Measurements from ENCODE around the gene AUTS2.

Gene AUTS2

DNA sequence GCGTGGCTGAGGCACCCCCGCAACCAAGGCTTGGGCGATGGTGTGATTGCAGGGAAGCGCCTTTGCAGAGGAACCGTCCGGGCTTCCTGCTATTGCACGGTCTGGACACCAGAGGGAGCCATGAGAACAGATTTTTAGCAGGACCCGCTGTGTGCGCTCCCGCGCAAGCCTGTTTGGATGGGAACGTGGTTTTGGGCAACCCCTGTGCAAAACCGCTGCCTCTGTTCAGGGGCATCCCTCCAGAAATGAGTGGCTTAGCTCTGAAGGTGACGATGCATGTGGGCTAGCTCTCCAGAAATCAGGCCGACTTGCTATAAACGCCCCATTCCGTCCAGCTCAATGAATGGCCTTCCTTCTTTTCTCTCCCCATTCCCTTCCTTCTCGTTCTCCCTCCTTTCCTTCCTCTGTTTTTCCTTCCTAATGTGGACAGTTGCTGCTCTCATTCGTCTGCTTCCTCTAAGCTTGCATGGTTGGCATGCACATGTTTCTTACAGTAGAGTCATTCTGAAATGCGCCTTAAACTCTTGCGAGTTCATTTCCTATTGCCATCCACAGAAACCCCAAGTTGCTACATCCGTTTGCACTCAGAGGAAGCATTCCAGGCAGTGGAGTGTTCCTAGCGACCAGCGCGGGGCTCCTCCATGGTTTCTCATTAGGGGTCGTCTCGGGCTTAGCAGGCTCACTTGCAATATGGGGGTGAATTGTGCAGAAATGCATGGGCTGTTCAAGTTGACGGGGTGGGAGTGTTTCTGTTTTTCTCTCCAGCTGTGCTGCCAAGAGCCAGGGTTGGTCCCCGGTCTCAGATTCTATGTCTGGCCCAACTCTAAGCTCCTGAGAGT lies 1231.2 kb downstream of the AUTS2 start:
- TF ChIP-seq, protein P1, sequence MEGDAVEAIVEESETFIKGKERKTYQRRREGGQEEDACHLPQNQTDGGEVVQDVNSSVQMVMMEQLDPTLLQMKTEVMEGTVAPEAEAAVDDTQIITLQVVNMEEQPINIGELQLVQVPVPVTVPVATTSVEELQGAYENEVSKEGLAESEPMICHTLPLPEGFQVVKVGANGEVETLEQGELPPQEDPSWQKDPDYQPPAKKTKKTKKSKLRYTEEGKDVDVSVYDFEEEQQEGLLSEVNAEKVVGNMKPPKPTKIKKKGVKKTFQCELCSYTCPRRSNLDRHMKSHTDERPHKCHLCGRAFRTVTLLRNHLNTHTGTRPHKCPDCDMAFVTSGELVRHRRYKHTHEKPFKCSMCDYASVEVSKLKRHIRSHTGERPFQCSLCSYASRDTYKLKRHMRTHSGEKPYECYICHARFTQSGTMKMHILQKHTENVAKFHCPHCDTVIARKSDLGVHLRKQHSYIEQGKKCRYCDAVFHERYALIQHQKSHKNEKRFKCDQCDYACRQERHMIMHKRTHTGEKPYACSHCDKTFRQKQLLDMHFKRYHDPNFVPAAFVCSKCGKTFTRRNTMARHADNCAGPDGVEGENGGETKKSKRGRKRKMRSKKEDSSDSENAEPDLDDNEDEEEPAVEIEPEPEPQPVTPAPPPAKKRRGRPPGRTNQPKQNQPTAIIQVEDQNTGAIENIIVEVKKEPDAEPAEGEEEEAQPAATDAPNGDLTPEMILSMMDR (IDR thresholded peaks at IDR 0.05; ENCODE audit: low read depth, low read length) = peak; percentile 88
- peak overlapping the region; percentile 8; the same call in 1 of the 2 replicates for H3K4me3 ChIP-seq (ENCODE audit: low read depth, low read length)

DNA sequence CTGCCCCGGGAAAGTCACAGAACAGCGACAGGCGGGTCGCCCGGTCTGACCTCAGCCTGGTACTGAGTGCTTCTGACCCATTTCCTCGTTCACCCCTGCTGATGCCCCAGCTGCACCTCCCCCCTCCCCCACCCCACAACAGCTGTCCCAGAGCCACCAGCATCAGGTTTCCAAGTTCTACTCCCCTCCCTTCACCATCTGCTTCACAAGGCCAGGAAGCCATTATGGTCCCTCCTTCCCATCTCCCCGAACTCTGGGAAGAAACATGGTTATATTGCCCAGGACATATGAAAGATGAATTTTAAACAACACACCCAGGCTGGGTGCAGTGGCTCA lies 1231.8 kb downstream of the AUTS2 start:
- TF ChIP-seq, protein P1 (IDR thresholded peaks at IDR 0.05; ENCODE audit: low read depth, low read length) = no peak
- H3K4me3 ChIP-seq (ENCODE audit: low read depth, low read length) = no peak overlapping the region

DNA sequence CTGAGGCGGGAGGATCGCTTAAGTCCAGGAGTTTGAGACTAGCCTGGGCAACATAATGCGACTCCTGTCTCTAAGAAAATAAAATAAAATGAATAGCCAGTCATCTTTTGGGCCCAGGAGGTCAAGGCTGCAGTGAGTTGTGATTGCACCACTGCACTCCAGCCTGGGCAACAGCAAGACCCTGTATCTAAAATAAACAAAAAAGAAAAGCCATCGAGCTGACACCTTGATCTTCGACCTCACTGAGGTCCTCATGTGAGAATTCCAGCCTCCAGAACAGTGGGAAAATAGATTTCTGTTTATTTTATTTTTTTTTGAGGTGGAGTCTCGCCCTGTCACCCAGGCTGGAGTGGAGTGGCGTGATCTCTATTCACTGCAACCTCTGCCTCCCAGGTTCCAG lies 1232.2 kb downstream of the AUTS2 start:
- TF ChIP-seq, protein P1 (IDR thresholded peaks at IDR 0.05; ENCODE audit: low read depth, low read length) = no peak
- H3K4me3 ChIP-seq (ENCODE audit: low read depth, low read length) = no peak overlapping the region

DNA sequence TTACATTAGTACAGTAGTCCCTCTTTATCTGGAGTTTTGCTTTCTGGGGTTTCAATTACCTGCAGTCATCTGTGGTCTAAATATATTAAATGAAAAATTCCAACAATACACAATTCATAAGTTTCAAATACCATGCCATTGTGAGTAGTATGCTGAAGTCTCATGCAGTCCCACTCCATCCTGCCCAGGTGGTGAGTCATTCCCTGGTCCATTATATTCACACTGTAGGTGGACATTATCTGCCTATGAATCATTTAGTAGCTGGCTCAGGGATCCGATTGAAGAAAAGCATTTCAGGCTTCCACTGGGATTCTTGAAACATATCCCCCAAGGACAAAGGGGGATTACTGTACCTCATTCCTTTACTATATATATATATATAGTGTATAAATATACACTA lies 1235.5 kb downstream of the AUTS2 start:
- no peak overlapping the region for H3K4me3 ChIP-seq (ENCODE audit: low read depth, low read length)
- TF ChIP-seq, protein P1 (IDR thresholded peaks at IDR 0.05; ENCODE audit: low read depth, low read length) = no peak

DNA sequence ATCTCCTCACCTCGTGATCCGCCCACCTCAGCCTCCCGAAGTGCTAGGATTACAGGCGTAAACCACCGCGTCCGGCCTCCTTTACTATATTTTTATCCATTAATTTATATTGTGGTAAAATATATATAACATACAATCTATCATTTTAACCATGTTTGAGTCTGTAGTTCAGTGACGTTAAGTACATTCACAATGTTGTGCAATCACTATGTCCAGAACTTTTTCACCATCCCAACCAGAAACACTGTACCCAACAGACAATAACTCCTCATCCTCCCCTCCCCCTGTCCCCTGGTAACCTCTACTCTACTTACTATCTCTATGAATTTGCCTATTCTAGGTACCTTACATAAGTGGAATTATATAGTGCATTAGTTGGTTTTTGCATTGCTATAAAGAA lies 1236.1 kb downstream of the AUTS2 start:
- no peak overlapping the region for H3K4me3 ChIP-seq (ENCODE audit: low read depth, low read length)
- TF ChIP-seq, protein P1 (IDR thresholded peaks at IDR 0.05; ENCODE audit: low read depth, low read length) = no peak

DNA sequence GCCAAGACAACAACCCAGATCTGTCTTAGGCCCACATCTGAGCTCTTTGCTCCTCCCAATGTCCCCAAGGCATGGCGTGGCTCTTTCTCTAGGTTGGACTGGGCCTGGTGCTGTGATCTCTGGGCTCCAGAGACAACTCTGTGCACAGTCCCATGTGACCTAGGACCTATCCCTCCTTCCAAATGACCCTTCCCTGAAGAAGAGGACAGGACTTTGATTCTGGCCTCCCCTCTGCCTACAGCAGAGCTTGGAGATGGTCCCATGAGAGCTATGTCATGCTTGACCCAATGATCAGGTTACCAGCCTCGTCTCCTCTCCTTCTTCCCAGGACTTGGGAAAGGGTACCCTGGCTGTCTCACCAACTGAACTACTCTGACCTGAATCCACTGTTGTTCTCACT lies 1237.4 kb downstream of the AUTS2 start:
- TF ChIP-seq, protein P1 (IDR thresholded peaks at IDR 0.05; ENCODE audit: low read depth, low read length) = no peak
- no peak overlapping the region for H3K4me3 ChIP-seq (ENCODE audit: low read depth, low read length)

DNA sequence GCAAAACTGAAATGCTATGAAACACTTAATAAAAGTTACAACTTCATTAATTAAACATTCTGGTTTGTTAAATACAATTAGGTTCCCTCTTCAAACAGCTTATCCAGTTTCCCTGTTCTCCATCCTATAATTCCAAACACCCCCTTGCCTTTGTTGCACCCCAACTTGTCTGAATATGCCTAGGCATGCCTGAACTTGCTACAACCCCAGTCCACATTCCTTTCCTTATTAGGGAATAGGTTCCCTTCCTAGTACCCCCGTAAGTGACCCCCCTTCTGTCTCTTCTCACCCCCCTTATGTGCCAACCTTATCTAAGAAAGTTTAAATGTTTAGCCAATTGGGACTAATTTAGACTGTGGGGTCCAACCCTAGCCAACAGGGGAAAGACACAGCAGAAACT lies 1238.0 kb downstream of the AUTS2 start:
- TF ChIP-seq, protein P1 (IDR thresholded peaks at IDR 0.05; ENCODE audit: low read depth, low read length) = no peak
- H3K4me3 ChIP-seq (ENCODE audit: low read depth, low read length) = no peak overlapping the region
